ENCODE results near the gene SPEF2. TPM values are rescaled to one million over a fixed set of nuclear protein-coding genes. Genes with fewer than 3 reads are reported as not detected.

SPEF2 gene
- total RNA-seq, 2 donors from 2014 or later = 1.9 to 16.2 TPM

- Histone ChIP-seq H3K27me3 (replicated peaks; ENCODE audit: insufficient read depth) (no peaks in the 10 kb centered on the region), H3K36me3 (no peaks in the 10 kb centered on the region), H3K27ac (no peak overlapping the region), H3K9me3 (no peaks in the 10 kb centered on the region), H3K4me1 (ENCODE audit: control insufficient read depth in 1 of 2, low read depth in 2 of 2) (no peaks in the 10 kb centered on the region), H3K4me3 (no peak overlapping the region)
- DNase-seq (ENCODE audit: low spot score) = no peak
- TF ChIP-seq CTCF (IDR thresholded peaks at IDR 0.05) = no peak
- no peak for ATAC-seq (ENCODE audit: insufficient number of reproducible peaks, low FRiP score, low read depth)
These were observed 76.8 kb downstream of the SPEF2 start for GRCh38 chr5:35694481-35694880.

GRCh38 chr5:35698047-35698808, 80.6 kb downstream of the SPEF2 start:
- H3K4me3 ChIP-seq = no peak overlapping the region
- no peak overlapping the region for H3K27ac ChIP-seq
- ATAC-seq (ENCODE audit: insufficient number of reproducible peaks, low FRiP score, low read depth) (no peak), DNase-seq (ENCODE audit: low spot score) (no peak)
- no peaks in the 10 kb centered on the region for H3K27me3 ChIP-seq (replicated peaks; ENCODE audit: insufficient read depth)
- H3K36me3 ChIP-seq = no peaks in the 10 kb centered on the region
- TF ChIP-seq CTCF (IDR thresholded peaks at IDR 0.05) = no peak
- H3K4me1 ChIP-seq (ENCODE audit: control insufficient read depth in 1 of 2, low read depth in 2 of 2) = no peaks in the 10 kb centered on the region
- H3K9me3 ChIP-seq = no peaks in the 10 kb centered on the region

GRCh38 chr5:35707659-35708058, 90.0 kb downstream of the SPEF2 start:
- H3K4me3 ChIP-seq = no peak overlapping the region
- no peaks in the 10 kb centered on the region for H3K36me3 ChIP-seq
- H3K4me1 ChIP-seq (ENCODE audit: control insufficient read depth in 1 of 2, low read depth in 2 of 2) = no peaks in the 10 kb centered on the region
- TF ChIP-seq CTCF (IDR thresholded peaks at IDR 0.05) = no peak
- no peaks in the 10 kb centered on the region for H3K27me3 ChIP-seq (replicated peaks; ENCODE audit: insufficient read depth)
- no peaks in the 10 kb centered on the region for H3K9me3 ChIP-seq
- DNase-seq (ENCODE audit: low spot score) = no peak
- no peak for ATAC-seq (ENCODE audit: insufficient number of reproducible peaks, low FRiP score, low read depth)
- no peak overlapping the region for H3K27ac ChIP-seq

DNA sequence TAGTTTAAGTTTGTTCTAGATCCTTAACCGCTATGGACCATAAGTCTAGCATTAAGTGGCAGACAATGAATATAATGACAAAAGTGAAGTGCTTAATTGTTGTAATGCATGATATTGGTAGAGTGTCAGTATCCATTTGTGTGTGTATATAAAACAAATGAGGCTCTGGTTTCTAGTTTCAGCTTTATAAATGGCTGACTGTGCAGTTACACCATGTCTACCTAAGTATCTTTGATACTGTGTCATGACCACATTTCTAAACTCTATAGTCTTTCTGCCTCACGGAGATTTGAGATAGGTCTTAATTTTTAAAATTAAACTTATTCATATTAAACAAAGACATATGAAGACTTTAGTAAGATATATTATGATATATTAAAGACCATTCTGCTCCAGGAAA, 92.0 kb downstream of the SPEF2 start:
- DNase-seq (ENCODE audit: low spot score) = no peak
- Histone ChIP-seq H3K36me3 (no peaks in the 10 kb centered on the region), H3K27ac (no peak overlapping the region), H3K9me3 (no peaks in the 10 kb centered on the region), H3K27me3 (replicated peaks; ENCODE audit: insufficient read depth) (no peaks in the 10 kb centered on the region), H3K4me1 (ENCODE audit: control insufficient read depth in 1 of 2, low read depth in 2 of 2) (no peaks in the 10 kb centered on the region), H3K4me3 (no peak overlapping the region)
- TF ChIP-seq CTCF (IDR thresholded peaks at IDR 0.05) = no peak
- no peak for ATAC-seq (ENCODE audit: insufficient number of reproducible peaks, low FRiP score, low read depth)

GRCh38 chr5:35717718-35718117, 100.1 kb downstream of the SPEF2 start:
- no peak for ATAC-seq (ENCODE audit: insufficient number of reproducible peaks, low FRiP score, low read depth)
- TF ChIP-seq CTCF (IDR thresholded peaks at IDR 0.05) = no peak
- Histone ChIP-seq H3K4me3 (no peak overlapping the region), H3K9me3 (no peaks in the 10 kb centered on the region), H3K36me3 (no peaks in the 10 kb centered on the region), H3K27me3 (replicated peaks; ENCODE audit: insufficient read depth) (no peaks in the 10 kb centered on the region), H3K4me1 (ENCODE audit: control insufficient read depth in 1 of 2, low read depth in 2 of 2) (no peaks in the 10 kb centered on the region), H3K27ac (no peak overlapping the region)
- DNase-seq (ENCODE audit: low spot score) = no peak

Measured in thoracic aorta (tissue), 2 donors.